ENCODE measurements around the gene FARP1.

FARP1 gene

DNA sequence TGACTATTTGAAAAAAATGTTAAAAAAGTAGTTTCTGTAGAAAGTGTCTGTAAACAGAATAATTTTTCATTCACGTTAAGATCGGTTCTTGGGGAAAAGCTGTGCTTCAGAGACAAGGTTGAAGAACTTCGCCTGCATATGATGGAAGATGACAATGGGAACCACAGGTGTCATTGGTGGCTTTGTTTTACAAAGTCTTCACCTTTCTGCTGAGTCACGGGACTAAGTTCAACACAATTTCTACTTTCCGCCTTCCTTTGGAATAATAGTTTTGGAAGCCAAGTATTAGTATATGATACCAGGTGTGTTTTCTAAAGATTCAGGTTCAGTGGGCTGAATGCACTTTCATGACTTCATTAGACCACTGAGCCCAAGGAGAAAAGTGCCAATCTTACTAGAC, 189.8 kb downstream of the FARP1 start:
- no peak overlapping the region for H3K4me3 ChIP-seq (ENCODE audit: low read depth, low read length)
- TF ChIP-seq, protein P1, sequence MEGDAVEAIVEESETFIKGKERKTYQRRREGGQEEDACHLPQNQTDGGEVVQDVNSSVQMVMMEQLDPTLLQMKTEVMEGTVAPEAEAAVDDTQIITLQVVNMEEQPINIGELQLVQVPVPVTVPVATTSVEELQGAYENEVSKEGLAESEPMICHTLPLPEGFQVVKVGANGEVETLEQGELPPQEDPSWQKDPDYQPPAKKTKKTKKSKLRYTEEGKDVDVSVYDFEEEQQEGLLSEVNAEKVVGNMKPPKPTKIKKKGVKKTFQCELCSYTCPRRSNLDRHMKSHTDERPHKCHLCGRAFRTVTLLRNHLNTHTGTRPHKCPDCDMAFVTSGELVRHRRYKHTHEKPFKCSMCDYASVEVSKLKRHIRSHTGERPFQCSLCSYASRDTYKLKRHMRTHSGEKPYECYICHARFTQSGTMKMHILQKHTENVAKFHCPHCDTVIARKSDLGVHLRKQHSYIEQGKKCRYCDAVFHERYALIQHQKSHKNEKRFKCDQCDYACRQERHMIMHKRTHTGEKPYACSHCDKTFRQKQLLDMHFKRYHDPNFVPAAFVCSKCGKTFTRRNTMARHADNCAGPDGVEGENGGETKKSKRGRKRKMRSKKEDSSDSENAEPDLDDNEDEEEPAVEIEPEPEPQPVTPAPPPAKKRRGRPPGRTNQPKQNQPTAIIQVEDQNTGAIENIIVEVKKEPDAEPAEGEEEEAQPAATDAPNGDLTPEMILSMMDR (IDR thresholded peaks at IDR 0.05; ENCODE audit: borderline replicate concordance, insufficient read depth, low read depth, low read length), result no peak

DNA sequence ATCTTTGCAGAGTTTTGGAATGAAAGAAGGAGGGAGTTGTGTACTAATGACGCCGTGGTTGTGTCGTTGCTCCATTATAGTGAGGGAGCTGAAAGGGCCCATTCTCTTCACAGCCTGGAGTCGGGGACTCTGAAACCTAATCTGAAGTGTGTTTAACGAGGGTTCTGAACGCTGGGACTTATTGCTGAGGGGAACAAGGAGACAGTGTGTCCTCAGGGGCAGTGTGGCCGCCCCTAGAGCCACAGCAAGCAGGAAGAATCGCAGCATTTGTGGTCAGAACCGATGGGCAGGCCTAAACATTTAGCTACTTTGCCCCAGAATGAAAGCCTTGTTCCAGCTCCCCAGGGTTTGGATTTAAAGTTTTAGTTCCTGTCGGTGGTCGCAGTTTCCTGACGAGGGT, 190.6 kb downstream of the FARP1 start:
- no peak overlapping the region for H3K4me3 ChIP-seq (ENCODE audit: low read depth, low read length)
- TF ChIP-seq, protein P1 (IDR thresholded peaks at IDR 0.05; ENCODE audit: borderline replicate concordance, insufficient read depth, low read depth, low read length), result no peak

DNA sequence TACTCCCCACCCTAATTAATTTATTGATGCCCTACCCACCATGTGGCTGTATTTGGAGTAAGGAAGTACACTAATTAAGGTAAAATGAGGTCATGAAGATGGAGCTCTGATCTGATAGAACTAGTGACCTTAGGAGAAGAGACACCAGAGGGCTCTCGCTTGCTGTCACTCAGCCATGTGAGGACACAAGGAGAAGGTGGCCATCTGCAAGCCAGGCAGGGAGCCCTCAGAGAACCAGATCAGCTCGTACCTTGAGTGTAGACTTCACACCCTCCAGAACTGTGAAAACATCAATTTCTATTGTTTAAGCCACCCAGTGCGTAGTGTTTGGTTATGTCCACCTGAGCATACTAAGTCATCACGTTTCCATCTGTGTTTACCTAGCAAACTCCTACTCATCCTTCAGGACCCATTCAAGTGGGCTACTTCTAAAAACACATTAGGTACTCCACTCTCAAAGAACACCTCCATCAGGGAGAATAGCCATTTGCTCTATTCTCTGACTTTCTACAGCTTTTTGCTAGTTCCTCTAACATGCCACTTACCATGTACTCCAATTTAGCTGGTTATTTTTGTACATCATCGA, 191.8 kb downstream of the FARP1 start:
- TF ChIP-seq, protein P1 (IDR thresholded peaks at IDR 0.05; ENCODE audit: borderline replicate concordance, insufficient read depth, low read depth, low read length), result no peak
- no peak overlapping the region for H3K4me3 ChIP-seq (ENCODE audit: low read depth, low read length)

DNA sequence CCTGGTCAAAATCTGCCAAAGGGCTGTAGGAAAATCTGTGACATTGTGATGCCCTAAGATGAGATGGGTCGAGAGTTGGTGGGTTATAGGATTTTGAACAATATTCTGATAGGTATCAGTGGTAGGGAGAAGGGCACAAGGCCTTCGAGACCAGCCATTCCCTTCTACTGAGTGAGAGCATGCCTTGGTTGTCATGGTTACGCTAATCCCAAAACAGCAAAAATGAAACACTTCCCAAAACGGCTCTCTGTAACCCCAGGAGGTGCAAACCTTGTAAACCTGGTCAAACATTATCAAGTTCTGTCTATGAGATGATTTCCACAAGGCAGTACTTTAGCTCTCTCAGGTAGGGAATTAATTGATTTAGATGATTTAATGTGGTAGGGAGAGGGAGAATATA, 192.8 kb downstream of the FARP1 start:
- H3K4me3 ChIP-seq (ENCODE audit: low read depth, low read length), result no peak overlapping the region
- TF ChIP-seq, protein P1 (IDR thresholded peaks at IDR 0.05; ENCODE audit: borderline replicate concordance, insufficient read depth, low read depth, low read length), result no peak

DNA sequence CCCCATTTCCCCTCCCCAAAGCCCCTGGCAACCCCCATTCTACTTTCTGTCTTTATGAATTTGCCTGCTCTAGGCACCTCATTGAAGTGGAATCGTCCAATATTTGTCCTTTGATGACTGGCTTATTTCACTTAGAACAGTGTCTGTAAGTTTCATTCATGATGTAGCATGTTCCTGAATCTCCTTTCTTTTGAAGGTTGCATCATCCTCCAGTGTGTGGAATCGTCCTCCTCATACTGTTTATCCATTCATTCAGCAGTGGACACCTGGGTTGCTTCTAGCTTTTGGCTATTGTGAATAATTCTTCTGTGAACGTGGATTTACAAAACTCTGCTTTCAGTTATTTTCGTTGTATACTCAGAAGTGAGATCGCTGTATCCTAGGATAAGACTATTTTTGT, 195.4 kb downstream of the FARP1 start:
- TF ChIP-seq, protein P1 (IDR thresholded peaks at IDR 0.05; ENCODE audit: borderline replicate concordance, insufficient read depth, low read depth, low read length), result no peak
- H3K4me3 ChIP-seq (ENCODE audit: low read depth, low read length), result no peak overlapping the region

DNA sequence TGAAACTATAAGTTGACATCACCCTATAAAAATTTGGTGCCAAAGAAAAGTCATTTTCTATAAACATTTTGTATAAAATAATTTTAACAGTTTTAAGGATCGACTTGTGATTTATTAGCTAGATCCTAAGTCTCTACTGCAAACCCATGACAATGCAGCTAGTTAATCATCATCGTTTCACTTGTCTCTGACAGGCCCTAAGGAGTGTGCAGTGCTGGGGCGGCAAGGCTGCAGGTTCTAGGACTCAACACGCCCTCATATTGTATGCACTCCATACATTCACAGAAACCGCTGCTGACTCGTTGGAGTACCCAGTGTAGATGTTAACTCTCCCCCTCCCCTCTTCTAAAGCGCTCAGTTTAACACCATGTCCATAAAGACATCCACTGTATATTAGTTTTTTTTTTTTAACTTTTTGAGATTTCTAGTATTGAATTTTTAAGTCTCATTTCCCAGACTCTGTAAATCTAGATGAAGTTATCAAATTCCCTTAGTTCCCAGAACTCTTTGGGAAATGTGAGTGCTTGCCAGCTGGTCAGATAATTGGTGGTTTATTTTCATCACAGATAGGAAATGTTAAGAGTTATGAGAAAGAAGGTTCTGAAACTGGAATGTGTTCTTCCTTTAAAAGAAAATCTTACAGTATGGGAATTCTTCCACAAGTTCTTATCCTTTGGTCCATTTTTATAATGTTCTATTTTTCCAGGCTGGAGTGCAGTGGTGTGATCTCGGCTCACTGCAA, 197.0 kb downstream of the FARP1 start:
- no peak overlapping the region for H3K4me3 ChIP-seq (ENCODE audit: low read depth, low read length)
- TF ChIP-seq, protein P1 (IDR thresholded peaks at IDR 0.05; ENCODE audit: borderline replicate concordance, insufficient read depth, low read depth, low read length), result no peak

DNA sequence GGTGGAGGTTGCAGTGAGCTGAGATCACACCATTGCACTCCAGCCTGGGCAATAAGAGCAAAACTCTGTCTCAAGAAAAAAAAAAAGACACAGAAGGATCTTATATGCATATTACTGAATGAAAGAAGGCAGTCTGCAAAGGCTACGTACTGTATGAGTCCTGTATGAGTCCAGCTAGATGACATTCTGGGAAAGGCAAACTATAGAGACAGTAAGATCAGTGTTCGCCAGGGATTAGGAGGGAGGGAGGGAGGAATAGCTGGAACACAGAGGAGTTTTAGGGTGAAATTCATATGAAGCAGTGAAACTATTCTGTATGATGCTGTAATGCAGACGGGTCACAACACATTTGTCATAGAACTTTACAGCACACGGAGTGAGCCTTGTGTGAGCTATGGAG, 200.1 kb downstream of the FARP1 start:
- no peak overlapping the region for H3K4me3 ChIP-seq (ENCODE audit: low read depth, low read length)
- TF ChIP-seq, protein P1 (IDR thresholded peaks at IDR 0.05; ENCODE audit: borderline replicate concordance, insufficient read depth, low read depth, low read length), result no peak

Measured in GM12875 (cell line).